ACC112 (cell line): Measurements from ENCODE around the gene SPRR2E.
"Not testable (repeated sequence)": the region's sequence is repeated elsewhere in the genome, so short reads cannot be mapped to it uniquely, and the experiment has no call there.

ENCODE experiments used
- H2AFZ ChIP-seq: fragments of 200-600 bp; sonication (generic); one replicate; pipeline ENCODE4 v1.6.0; 2017; ENCODE audit warnings: antibody characterized with exemption, low read length; ENCODE audit not compliant: unreplicated experiment
- H3K27ac ChIP-seq: fragments of 200-600 bp; sonication (generic); 2 replicates; pipeline ENCODE4 v1.5.1; 2014; ENCODE audit warnings: low read depth, mild to moderate bottlenecking, antibody characterized with exemption, low read length, moderate library complexity
- H3K27me3 ChIP-seq: fragments of 200-600 bp; sonication (generic); 2 replicates; pipeline ENCODE4 v1.6.1; 2014; ENCODE audit warnings: mild to moderate bottlenecking, antibody characterized with exemption, low read length, moderate library complexity, mixed read lengths; ENCODE audit not compliant: insufficient read depth
- H3K36me3 ChIP-seq: fragments of 200-600 bp; sonication (generic); 2 replicates; pipeline ENCODE4 v1.6.1; 2016; ENCODE audit warnings: mild to moderate bottlenecking, antibody characterized with exemption, low read length, moderate library complexity, mixed read lengths; ENCODE audit not compliant: insufficient read depth
- H3K4me1 ChIP-seq: fragments of 200-600 bp; sonication (generic); one replicate; pipeline ENCODE4 v1.6.1; 2016; ENCODE audit warnings: low read length, mixed read lengths; ENCODE audit not compliant: insufficient read depth, unreplicated experiment, control insufficient read depth
- H3K4me3 ChIP-seq: fragments of 200-600 bp; sonication (generic); 2 replicates; pipeline ENCODE4 v1.5.1; 2014; ENCODE audit warnings: mild to moderate bottlenecking, low read depth, low read length
- H3K79me2 ChIP-seq: fragments of 200-600 bp; sonication (generic); one replicate; pipeline ENCODE4 v1.6.0; 2016; ENCODE audit warnings: low read length; ENCODE audit not compliant: control insufficient read depth, unreplicated experiment, insufficient read depth

SPRR2E gene

DNA sequence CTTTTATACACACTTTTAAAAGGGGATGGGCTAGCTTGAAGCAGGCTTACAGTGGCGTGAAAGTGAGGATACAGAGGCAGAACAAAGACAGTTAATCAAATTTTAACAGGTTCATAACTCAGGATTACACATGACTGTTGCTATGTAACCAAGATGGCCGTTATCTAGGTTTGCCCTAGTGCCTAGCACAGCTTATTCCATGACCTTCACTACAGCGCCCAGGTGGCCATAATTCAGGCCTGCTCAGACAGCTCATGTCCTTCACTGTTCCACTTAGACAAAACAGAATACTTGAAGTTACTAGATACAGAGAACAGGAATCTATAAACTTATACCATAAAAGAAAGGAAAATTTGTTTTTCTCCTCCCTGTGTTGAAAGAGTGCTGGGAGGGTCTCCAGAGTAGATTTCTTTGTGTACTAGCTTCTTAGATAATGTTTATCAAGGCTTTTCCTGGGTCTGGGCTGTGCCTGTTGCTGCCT is 25.2 kb upstream of the SPRR2E start:
- Histone ChIP-seq H2AFZ (no peak overlapping the region), H3K4me1 (no peaks in the 10 kb centered on the region), H3K79me2 (no peaks in the 10 kb centered on the region), H3K27ac (no peak overlapping the region), H3K36me3 (no peaks in the 10 kb centered on the region), H3K4me3 (no peak overlapping the region), H3K27me3 (no peaks in the 10 kb centered on the region)

DNA sequence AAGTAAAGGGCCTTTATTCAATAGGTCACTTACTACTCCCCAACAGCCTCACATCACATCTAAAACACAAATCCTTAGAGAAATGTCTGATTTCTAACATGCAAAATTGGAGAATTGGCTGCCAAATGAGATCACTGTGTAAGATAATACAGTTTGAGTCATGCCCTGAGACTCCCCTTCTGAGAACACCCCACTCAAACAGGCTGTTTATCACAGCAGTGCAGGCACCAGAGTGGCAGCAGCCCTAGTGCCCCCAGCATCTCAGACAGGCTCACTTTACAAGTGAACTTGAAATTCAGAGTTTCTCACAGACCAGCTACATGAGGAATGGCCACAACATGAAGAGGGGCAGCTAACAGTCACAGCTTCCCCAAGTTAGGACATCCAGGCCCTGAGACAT is 20.9 kb upstream of the SPRR2E start:
- H3K79me2 ChIP-seq, H3K36me3 ChIP-seq, H2AFZ ChIP-seq, H3K4me1 ChIP-seq, H3K27ac ChIP-seq, H3K4me3 ChIP-seq, H3K27me3 ChIP-seq: not testable (repeated sequence)

DNA sequence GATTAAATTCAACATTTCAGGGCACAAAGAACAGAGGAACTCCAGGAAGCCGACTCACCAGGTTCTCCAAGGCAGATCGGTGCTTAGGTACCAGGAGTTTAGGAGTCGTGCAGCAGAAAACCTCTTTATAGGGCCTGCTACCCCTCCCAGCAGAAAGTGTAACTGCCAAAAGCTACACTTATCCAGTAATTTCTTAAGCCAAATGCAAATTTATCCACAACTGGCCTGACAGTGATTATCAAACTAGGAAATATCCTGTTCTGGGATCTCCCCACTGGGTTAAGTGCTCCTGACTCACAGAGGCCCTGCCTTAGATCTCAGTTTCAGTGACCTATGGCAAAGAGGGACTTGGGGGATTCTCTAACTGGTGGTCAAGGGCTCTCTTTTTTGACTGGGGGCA is 19.1 kb upstream of the SPRR2E start, which contains the start of gene SPRR2F:
Gene SPRR2F (minus strand): TSS at position 101 of the 400 bp plus-strand sequence. CDS start 783 bp downstream, outside the sequence.
- H3K4me1 ChIP-seq = no peaks in the 10 kb centered on the region
- no peaks in the 10 kb centered on the region for H3K79me2 ChIP-seq
- no peaks in the 10 kb centered on the region for H3K27me3 ChIP-seq
- no peaks in the 10 kb centered on the region for H3K36me3 ChIP-seq
- H2AFZ ChIP-seq = no peak within 1 kb of the TSS
- no peak within 1 kb of the TSS for H3K4me3 ChIP-seq
- no peak within 1 kb of the TSS for H3K27ac ChIP-seq

DNA sequence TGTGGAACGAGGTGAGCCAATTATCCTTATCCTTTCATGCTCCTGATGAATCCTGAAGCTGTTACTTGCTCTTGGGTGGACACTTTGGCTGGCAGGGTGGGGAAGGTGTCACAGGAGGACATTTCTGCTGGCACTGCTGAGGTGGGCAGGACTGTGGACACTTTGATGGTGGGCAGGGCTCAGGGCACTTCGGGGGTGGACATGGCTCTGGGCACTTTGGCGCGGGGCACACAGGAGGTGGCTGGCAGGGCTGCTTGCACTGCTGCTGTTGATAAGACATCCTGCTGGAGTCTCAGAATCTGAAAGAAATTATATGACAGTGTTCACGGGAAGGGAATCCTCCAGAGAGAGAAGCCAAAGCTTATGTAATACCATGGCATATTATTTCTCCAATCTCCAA is 18.1 kb upstream of the SPRR2E start:
- H3K27me3 ChIP-seq, H3K27ac ChIP-seq, H3K36me3 ChIP-seq, H3K4me1 ChIP-seq, H2AFZ ChIP-seq, H3K4me3 ChIP-seq, H3K79me2 ChIP-seq: not testable (repeated sequence)

DNA sequence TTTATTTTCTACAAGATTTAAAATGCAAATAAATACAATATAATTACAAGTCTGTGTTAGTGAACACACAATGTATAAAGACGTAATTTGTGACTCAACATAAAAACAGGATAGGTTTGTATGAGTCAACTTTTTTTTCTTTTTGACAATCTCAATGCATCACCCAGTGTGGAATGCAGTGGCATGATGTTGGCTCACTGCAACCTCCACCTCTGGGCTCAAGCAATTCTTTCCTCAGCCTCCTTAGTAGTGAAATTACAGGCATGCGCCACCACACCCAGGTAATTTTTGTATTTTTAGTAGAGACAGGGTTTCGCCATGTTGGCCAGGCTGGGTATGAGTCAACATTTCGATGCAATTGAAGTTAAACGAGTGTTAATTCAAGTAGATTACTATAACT is 5.9 kb upstream of the SPRR2E start:
- Histone ChIP-seq H3K27me3 (no peaks in the 10 kb centered on the region), H3K4me1 (no peaks in the 10 kb centered on the region), H3K36me3 (no peaks in the 10 kb centered on the region), H3K4me3 (no peak overlapping the region), H2AFZ (no peak overlapping the region), H3K79me2 (no peaks in the 10 kb centered on the region), H3K27ac (no peak overlapping the region)

DNA sequence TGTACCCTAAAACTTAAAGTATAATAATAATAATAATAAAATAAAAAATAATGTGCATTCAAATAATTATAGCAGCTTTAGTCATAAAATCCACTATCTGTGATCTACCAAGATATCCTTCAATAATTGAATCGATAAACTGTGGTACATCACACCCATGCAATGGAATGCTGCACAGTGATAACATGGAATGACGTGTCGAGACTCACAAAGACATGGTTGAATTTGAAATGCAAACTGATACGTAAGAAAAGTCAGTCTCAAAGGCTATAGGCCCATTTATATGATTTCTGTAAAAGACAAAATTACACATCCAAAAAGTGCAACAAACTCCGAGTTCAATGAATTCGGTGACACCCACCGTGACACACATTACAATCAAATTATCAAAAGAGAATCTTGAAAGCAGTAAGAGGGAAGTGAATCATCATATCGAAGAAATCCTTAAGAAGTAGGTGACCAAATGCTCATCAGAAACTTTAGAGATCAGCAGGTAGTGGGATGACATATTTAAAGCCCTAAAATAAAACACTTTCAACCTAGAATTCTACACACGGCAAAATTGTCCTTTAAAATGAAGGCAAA is 5.2 kb upstream of the SPRR2E start:
- Histone ChIP-seq H3K27me3 (no peaks in the 10 kb centered on the region), H3K79me2 (no peaks in the 10 kb centered on the region), H3K27ac (no peak overlapping the region), H3K4me1 (no peaks in the 10 kb centered on the region), H2AFZ (no peak overlapping the region), H3K4me3 (no peak overlapping the region), H3K36me3 (no peaks in the 10 kb centered on the region)

DNA sequence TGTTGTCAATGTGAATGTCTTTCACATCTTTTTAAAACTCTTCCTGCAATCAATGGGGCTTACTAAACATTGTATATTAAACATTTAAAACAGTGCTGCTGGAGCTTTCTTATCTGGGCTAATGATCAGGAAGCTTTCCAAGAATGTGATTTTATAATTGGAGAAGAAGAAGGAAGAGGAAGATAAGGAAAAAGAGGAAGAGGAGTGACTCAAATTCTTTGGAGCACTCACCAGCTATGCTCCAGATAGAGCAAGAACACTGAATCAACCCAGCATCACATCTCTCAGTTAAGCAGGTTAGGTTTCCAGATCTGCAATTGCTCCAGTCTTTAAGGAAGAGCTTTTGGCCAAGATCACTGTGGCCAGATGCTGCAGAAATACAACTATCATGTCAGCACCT is 1.4 kb upstream of the SPRR2E start:
- no peaks in the 10 kb centered on the region for H3K4me1 ChIP-seq
- no peak overlapping the region for H3K4me3 ChIP-seq
- no peaks in the 10 kb centered on the region for H3K27me3 ChIP-seq
- no peak overlapping the region for H2AFZ ChIP-seq
- H3K27ac ChIP-seq = no peak overlapping the region
- H3K79me2 ChIP-seq = no peaks in the 10 kb centered on the region
- no peaks in the 10 kb centered on the region for H3K36me3 ChIP-seq

DNA sequence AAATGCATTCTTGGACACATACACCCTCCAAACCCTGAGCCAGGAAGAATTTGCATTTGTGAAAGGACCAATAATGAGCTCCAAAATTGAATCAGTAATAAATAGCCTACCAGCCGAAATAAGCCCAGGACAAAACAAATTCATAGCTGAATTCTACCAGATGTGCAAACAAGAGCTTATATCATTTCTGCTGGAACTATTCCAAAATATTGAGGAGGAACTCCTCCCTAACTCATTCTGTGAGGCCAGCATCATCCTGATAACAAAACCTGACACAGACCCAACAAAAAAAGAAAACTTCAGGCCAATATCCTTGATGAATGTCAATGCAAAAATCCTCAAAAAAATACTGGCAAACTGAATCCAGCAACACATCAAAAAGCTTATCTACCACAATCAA is 6.7 kb downstream of the SPRR2E start:
- H3K79me2 ChIP-seq = no peaks in the 10 kb centered on the region
- H3K27me3 ChIP-seq = no peaks in the 10 kb centered on the region
- no peak overlapping the region for H2AFZ ChIP-seq
- no peaks in the 10 kb centered on the region for H3K36me3 ChIP-seq
- no peak overlapping the region for H3K4me3 ChIP-seq
- no peaks in the 10 kb centered on the region for H3K4me1 ChIP-seq
- H3K27ac ChIP-seq = no peak overlapping the region

DNA sequence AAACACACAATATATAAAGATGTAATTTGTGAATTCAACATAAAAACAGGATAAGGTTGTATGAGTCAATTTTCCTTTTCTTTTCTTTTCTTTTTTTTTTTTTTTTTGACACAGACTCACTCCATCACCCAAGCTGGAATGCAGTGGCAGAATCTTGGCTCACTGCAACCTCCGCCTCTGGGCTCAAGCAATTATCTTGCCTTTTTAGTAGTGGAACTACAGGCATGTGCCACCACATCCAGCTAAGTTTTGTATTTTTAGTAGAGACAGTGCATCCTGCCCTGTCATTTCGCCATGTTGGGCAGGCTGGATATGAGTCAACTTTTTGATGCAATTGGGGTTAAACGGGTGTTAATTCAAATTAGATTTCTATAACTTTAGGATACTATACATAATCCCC is 12.6 kb downstream of the SPRR2E start:
- Histone ChIP-seq H3K4me3 (no peak overlapping the region), H3K36me3 (no peaks in the 10 kb centered on the region)

DNA sequence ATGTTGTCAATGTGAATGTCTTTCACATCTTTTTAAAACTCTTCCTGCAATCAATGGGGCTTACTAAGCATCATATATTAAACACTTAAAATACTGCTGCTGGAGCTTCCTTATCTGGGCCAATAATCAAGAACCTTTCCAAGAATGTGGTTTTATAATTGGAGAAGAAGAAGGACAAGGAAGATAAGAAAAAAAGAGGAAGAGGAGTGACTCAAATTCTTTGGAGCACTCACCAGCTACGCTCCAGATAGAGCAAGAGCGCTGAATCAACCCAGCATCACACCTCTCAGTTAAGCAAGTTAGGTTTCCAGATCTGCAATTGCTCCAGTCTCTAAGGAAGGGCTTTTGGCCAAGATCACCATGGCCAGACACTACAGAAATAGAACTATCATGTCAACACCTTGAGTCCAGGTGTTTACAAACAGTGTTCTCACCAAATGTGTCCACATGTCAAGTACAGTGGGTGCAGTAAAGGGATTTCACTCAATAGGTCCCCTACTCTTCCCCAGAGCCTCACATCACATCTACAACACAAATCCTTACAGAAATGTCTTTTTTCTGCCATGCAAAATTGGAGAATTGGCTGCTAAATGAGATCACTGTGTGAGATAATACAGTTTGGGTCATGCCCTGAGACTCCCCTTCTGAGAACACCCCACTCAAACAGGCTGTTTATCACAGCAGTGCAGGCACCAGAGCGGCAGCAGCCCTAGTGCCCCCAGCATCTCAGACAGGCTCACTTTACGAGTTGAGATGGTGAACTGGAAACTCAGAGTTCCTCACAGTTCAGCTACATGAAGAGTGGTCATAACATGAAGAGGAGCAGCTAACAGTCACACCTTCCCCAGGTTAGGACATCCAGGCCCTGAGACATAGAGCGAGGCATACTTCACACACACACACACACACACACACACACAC is 21.3 kb downstream of the SPRR2E start:
- no peaks in the 10 kb centered on the region for H3K4me1 ChIP-seq
- H3K79me2 ChIP-seq = no peaks in the 10 kb centered on the region
- no peak overlapping the region for H3K27ac ChIP-seq
- no peaks in the 10 kb centered on the region for H3K27me3 ChIP-seq
- no peaks in the 10 kb centered on the region for H3K36me3 ChIP-seq
- no peak overlapping the region for H3K4me3 ChIP-seq
- H2AFZ ChIP-seq = no peak overlapping the region

More for the DNA sequence above, 12.6 kb downstream of the SPRR2E start:
- Histone ChIP-seq H3K4me1 (no peaks in the 10 kb centered on the region), H2AFZ (no peak overlapping the region), H3K79me2 (no peaks in the 10 kb centered on the region), H3K27ac (no peak overlapping the region), H3K27me3 (no peaks in the 10 kb centered on the region)

DNA sequence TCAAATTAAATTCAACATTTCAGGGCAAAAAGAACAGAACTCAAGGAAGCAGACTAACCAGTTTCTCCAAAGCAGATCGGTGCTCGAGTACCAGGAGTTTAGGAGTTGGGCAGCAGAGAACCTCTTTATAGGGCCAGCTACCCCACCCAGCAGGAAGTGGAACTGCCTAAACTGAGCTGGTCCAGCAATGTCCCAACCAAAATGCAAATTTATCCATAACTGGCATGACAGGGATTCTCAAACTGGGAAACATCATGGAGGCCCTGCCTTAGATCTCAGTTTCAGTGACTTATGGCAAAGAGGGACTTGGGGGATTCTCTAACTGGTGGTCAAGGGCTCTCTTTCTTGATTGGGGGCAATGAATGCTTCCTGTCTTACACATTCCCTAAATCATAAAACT is 22.8 kb downstream of the SPRR2E start, which contains the start of gene SPRR2B:
Gene SPRR2B (minus strand): TSS at position 101 of the 400 bp plus-strand sequence. CDS start 772 bp downstream, outside the sequence.
- H3K27ac ChIP-seq = no peak within 1 kb of the TSS
- no peak within 1 kb of the TSS for H3K4me3 ChIP-seq
- no peaks in the 10 kb centered on the region for H3K4me1 ChIP-seq
- no peak within 1 kb of the TSS for H2AFZ ChIP-seq
- no peaks in the 10 kb centered on the region for H3K36me3 ChIP-seq
- H3K27me3 ChIP-seq = no peaks in the 10 kb centered on the region
- no peaks in the 10 kb centered on the region for H3K79me2 ChIP-seq
